ENCODE results near the gene PRLR.

DNA sequence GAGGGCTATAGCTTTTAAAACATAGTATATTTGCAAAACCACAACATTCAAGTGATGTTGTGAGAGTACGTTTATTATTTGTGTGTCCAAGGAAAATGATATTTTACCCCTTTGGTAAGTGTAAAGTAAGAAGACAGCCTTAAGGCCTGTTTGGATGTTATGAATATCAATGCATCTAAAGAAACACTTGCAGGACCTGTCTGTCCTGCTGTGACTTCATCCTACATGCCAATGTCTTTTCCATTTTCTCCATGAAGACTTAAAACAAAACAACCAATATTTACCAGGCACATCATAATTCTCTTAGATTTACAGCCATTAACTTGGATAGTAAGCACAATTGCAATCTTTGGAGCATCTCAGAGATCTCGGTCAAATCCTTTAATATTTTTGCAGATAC, 29.0 kb downstream of the PRLR start:
- TF ChIP-seq FOXK2 (IDR thresholded peaks at IDR 0.05) (no peak), ZNF384 (IDR thresholded peaks at IDR 0.05) (no peak), FOXM1 (IDR thresholded peaks at IDR 0.05; ENCODE audit: borderline replicate concordance) (no peak), SUZ12 (IDR thresholded peaks at IDR 0.05) (no peak), HDGF (IDR thresholded peaks at IDR 0.05; ENCODE audit: borderline replicate concordance) (no peak), FOXA1 (IDR thresholded peaks at IDR 0.05) (no peak), NFRKB (IDR thresholded peaks at IDR 0.05) (no peak), SP1 (IDR thresholded peaks at IDR 0.05) (no peak), TARDBP (IDR thresholded peaks at IDR 0.05) (no peak), ELF4 (IDR thresholded peaks at IDR 0.05) (no peak), BHLHE40 (IDR thresholded peaks at IDR 0.05; ENCODE audit: borderline replicate concordance) (no peak), CTBP1 (IDR thresholded peaks at IDR 0.05; ENCODE audit: borderline replicate concordance) (no peak)
- TF ChIP-seq, protein P1, sequence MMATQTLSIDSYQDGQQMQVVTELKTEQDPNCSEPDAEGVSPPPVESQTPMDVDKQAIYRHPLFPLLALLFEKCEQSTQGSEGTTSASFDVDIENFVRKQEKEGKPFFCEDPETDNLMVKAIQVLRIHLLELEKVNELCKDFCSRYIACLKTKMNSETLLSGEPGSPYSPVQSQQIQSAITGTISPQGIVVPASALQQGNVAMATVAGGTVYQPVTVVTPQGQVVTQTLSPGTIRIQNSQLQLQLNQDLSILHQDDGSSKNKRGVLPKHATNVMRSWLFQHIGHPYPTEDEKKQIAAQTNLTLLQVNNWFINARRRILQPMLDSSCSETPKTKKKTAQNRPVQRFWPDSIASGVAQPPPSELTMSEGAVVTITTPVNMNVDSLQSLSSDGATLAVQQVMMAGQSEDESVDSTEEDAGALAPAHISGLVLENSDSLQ (IDR thresholded peaks at IDR 0.05): no peak
